ENCODE results near the gene NOP10. TPM values are rescaled to one million over a fixed set of nuclear protein-coding genes. Genes with fewer than 3 reads are reported as not detected.
"Not testable (repeated sequence)": the region's sequence is repeated elsewhere in the genome, so short reads cannot be mapped to it uniquely, and the experiment has no call there.

Gene NOP10
- total RNA-seq (2014; rRNA removed; shearing (Covaris generic)), result 241 and 246 TPM in 2 replicates

DNA sequence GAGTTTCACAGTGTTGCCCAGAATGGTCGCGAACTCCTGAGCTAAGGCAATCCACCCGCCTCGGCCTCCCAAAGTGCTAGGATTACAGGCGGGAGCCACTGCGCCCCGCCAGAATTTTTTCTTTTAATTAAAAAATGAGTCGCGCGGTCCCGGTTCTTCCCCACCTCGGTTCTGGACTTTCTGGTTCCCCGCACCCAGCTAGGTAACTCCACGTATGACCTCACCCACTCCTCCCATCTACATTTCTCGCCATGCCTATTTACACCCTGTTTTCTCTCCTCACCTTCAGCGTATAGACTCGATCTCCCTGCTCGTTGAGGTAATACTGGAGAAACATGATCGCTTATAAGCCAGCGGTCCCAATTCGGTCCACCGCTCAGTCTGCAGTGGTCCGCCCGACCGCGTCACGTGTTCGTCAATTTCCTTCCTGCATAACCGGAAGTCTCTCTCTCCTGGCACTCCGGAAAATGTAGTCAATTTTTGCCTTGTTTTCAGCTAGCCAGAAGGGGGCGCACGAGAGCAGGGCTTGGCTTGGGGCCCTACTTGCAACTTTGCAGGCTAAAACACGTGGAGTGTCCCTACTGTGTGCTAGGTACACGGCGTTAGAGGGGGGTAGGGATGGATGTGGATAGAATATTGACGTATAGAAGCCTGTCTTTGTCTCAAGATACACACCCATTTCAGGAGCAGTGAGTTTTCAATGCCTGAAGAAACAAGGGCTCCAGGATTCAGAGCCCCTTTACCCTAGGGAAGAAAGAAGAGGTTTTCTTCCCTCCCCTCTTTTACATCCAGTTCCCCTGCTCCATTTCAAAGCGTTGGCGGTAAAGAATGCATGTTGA lies at the start of gene NOP10, which contains the start of gene NUTM1:
NOP10 (minus strand) TSS at position 400 of the 839 bp plus-strand sequence; CDS start at position 337, 63 bp downstream.
NUTM1 (plus strand) TSS at position 579 of the 839 bp plus-strand sequence. CDS start 382 bp downstream, outside the sequence.
- DNase-seq (ENCODE audit: low read depth), result peak; percentile 92

DNA sequence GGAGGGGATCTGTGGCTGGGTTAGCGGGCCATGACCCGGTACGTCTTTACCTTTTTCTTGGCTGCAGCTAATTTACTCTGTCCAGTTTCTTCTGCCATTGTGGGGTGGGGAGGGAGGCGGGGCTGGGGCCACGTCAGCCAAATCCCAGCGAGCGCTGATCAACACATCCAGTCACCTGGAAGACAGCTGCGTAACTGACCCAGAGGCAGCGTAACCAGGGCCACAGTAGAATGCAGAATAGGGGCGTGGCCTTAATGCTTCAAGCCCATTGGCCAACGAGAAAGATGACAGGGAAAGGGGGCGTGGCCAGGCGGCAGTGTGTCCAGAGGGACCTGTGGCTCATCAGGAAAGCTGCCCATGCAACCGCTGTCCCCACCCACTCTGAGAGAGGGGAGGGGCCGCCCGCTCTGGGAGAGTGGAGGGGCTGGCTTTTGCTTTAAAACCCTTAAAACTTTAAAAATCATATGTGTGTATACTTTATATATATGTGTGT lies 46.7 kb upstream of the NOP10 start:
- DNase-seq (ENCODE audit: low read depth), result not testable (repeated sequence)

DNA sequence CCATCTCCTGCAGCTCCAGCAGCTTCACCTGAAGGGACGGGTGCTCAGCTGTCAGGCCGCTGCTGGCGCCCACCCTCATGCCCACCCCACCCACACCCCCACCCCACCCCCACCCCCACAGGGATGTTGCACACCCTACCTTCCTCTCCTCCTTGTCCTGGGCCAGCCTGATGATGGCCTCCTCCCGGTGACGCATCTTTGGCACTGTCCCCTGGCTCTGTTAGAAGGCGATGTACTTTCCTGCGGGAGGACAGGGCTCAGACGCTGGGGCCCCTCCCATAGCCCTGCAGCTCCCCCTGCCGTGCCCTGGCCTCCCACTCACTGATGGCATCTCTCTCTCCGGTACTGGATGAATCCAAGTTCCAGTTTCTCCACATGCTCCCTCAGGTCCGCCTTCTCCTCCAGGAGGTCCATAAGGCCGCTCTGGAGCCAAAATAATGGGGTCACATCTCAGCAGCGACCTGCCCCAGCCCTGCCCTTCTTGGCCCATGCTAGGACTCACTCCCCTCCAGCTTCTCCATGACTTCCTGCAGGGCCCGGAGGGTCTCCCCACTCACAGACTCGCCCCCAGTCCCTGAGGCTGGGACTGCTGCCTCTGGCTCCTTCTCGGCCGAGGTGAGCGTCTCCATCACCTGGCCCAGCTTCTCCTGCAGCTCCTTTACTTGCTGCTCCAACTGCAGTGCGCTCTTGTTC lies 39.0 kb upstream of the NOP10 start:
- not testable (repeated sequence) for DNase-seq (ENCODE audit: low read depth)

DNA sequence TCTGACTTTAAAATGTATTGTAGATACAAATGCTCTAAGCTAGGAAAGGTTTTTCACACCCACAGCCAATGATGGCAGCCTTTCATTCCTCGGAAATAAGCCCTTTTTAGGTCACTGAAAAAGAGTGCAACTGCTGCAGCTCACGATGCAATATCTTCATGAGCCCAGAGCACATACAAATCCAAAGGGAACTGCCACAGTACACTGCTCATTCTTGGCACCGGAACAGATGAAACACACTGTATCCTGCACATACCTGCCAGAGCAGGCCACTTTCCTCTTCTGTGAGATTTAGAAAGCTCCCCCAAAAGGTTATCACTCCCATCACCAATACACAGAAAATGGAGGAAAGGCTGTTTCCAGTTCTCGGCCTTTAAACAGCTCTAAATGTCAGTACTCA lies 37.6 kb upstream of the NOP10 start:
- DNase-seq (ENCODE audit: low read depth), result not testable (repeated sequence)

DNA sequence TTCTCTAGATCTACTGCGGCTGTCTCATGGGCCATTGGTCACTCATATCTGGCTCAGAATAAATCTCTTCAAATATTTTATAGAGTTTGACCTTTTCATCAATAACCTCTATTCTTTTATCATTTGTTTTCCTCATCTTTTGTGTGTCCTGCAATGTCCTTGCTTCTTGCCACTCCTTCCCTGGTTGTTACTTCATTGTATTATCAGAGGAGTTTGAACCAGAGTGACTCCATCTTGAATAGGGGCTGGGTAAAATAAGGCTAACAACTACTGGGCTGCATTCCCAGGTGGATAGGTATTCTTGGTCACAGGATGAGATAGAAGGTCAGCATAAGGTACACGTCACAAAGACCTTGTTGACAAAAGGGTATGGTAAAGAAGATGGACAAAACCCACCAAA lies 33.9 kb upstream of the NOP10 start:
- no peak for DNase-seq (ENCODE audit: low read depth)

DNA sequence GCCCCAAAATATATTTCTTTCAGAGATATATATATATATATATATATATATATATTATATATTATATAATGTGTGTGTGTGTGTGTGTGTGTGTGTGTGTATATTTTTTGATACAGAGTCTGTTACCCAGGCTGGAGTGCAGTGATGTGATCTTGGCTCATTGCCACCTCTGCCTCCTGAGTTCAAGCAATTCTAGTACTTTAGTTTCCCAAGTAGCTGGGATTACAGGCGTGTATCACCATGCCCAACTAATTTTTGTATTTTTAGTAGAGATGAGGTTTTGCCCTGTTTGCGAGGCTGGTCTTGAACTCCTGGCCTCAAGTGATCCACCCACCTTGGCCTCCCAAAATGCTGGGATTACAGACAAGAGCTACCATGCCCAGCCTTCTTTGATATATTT lies 32.6 kb upstream of the NOP10 start:
- DNase-seq (ENCODE audit: low read depth), result not testable (repeated sequence)

DNA sequence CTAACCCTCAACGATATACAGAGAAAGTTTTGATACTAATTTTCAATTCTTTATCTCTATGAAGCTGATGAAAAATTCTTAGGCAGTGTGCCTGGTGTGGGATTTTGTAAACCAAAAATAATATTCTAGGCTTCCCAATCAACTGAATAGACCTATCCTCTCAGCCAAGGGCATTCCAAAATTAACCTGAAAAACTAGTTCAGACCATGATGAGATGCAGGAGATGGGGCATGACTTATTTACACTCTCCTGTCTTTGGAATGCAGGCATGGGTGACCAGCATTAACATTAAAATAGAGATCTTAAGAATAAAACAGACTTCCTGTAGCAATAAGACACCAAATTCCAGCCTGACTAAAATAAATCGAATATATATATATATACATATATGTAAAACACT lies 31.9 kb upstream of the NOP10 start:
- no peak for DNase-seq (ENCODE audit: low read depth)

DNA sequence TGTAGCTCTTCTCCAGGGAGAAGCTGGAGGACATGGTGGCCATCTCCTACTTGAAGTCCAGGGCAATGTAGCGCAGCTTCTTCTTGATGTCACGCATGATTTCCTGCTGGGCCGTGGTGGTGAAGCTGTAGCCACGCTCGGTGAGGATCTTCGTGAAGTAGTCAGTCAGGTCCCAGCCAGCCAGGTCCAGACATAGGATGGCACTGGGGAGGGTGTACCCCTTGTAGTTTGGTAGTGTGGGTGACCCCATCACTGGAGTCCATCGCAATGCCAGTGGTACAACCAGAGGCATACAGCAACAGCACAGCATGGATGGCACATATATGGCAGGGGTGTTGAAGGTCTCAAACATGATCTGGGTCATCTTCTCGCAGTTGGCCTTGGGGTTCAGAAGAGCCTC lies 31.0 kb upstream of the NOP10 start:
- no peak for DNase-seq (ENCODE audit: low read depth)

DNA sequence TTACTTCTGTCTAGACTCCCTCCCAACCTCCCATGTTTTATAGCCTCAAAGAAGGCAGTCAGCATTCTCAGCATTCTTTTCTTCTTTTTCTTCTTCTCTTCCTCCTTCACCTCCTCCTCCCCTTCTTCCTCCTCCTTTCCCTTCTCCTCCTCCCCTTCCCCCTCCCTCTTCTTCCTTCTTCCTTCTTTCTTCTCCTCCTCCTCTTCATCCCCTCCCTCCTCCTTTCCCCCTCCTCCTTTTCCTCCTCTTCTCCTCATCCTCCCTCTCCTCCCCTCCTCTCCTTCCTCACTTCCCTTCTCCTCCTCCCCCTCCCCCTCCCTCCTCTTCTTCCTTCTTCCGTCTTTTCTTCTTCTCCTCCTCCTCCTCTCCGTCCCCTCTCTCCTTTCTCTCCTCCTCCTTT lies 27.7 kb upstream of the NOP10 start:
- DNase-seq (ENCODE audit: low read depth), result no peak

DNA sequence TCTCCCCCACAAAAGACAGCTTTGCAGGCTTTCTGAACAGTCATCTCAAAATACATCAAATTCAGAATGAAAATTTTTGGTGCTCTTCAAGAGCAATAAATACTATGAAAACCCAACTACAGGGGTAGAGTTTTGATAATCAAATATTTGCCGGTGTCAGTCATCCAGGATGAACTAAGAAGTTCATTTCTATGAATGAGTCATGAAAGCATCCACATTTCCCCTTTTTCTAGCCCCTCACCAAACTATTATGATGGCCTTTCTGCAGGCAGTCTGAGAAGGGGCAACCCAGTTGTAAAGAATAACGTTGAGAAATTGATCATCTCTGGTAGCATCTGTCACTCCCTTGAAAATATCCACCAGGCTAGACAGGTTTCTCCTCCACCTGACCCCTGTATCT lies 27.2 kb upstream of the NOP10 start:
- no peak for DNase-seq (ENCODE audit: low read depth)

DNA sequence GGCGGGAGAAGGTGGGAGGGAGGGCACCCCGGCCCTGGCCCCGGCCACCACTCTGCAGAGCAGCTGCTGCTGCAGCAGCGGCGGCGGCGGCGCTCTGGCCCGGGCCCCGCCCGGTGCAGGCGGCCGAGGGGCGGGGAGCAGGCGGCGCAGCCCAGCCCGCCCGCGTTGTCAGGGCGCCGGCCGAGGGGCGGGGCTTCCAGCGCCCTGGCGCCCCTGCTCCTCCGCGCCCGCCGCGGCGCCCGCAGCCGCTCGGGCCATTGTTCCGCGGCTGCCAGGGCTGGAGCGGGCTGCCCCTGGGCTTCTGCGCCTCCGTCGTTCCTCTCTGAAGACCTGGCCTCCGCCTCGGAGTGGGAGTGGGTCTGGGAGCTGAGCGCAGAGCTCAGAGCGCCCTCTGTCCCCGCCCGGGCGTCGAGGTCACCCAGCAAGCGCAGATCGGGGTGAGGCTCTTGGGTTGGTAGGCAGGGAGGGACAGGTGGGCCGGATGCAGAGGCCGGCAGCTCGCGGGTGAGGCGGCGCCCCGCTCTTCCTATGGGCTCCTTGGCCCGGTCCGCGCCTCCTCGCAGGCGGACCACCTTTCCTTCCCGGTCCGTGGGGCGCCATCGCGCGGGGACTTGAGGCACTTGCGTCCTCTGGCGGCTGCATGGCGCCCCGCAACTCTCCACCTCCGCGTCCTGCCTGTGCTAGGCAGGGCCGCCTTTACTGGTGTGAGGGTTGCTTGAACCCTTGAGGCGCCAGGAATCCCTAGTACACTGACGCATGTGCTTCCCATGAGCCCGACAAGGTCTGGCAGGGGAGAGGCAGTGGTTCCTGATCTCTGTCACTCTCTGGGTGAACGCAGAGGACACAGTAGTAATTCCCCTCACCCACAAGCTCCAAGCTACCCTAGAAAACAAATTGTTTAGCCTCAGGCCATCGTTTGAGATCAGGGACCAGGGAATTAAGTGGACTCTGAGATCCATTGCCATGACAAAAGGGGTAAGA lies 24.5 kb upstream of the NOP10 start, which contains the start of gene LPCAT4:
LPCAT4 (minus strand) TSS at position 96 of the 981 bp plus-strand sequence. CDS start 96 bp downstream, outside the sequence.
- DNase-seq (ENCODE audit: low read depth), result peak; percentile 92

DNA sequence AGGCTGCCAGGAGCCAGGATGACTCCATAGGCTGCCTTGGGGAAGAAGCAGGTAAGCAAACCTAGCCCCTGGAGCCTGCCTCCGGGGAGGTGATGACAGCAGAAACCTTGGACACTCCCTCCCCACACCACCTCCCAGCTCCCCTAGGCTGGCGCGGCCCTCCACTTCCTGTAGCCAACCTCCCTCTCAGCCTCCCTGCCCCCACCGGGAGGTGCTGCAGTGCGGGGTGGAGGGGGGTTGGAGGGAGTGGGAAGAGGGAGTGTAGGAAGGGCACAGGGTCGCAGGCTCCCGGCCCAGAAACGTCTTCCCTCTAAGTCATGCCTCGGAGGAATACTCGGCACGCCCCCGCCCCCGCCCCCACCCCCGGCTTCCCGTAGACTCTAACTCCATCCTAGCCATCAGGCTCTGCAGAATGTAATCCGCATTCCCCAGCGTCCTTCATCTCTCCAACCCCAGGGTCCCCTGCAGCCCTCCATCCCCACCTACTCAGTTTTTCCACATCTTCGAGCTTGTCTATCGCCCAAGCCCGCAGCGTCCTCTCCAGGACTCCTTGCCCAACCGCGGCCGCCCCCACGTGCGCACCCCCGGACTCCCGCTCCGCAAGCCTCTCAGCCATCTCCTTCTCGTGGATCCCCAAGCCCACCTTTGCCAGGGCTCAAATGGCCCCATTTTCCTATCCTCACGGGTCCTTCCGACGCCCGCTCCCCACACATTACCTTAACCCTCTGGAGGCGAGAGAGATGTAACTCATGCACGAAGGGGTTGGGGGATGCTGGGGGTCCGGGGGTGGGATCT lies 23.5 kb upstream of the NOP10 start:
- peak; percentile 82 for DNase-seq (ENCODE audit: low read depth)

DNA sequence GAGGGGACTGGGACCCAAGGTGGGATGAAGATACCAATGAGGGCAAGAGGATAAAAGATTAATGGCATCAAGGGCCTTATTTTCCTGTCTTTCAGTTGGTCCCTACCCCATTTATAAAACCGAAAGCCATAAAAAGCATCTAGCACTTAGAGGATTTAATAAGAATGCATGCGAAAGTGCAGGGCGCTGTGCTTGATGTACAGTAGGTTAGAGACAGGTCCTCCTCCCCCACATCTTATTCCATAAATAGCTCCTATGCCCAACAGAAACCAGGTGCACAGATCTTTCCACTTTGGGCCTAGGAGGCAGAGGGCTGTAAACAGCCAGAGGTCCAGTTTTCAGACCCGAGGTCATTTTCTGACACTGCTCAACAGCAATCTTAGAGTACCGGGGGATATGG lies 22.9 kb upstream of the NOP10 start:
- no peak for DNase-seq (ENCODE audit: low read depth)

DNA sequence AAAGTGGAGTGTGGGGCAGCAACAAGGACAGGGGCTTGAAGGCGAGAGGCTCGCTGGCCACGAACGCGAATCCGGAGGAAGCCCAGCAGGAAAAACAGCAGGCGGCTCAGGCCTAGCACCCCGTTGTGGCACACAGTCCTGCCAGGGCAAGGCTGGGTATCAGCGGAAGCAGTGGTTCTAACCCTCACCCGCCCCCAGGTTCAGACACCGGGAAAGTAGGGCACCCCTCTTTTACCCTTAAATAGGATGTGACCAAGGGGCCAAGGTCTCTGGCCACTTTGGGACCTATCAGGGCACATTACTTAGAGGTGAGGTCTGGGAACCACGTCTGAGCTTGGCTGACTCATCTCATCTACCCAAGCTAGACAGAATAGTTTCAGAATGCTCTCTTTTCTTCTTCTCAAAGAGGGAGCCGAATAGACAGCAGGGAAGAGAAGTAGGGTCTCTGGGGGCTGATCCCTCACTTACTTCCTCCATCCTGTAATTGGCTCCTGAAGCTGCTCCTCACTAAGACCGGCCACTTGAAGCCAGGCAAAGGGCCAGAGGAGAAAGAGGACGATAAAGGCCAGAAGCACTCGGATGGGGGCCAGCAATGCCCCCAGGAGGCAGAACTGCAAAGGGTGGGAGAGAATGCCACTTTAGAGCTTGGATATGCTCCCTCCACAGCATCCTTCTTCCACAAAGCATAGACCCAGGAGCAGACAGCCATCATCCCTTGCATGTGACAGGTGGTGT lies 22.3 kb upstream of the NOP10 start:
- DNase-seq (ENCODE audit: low read depth), result no peak

DNA sequence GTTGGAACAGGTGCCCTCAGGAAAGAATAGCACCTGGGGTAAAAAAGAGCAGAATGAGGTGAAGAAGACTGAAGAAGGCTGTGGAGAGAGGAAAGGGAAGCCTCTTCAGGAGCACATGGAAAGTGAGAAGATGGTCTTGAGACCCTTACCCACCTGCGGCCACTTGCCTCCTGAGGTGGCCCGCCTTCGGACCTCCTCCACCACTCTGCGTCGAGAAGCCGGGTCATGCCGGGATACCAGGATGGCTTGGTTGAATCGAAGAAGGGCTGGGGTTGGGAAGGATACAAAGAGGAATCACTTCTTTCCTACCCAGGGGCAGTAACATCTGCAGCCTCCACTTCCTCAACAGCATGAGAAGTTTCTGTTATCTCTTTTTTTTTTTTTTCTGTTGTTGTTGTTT lies 21.1 kb upstream of the NOP10 start:
- DNase-seq (ENCODE audit: low read depth), result no peak

DNA sequence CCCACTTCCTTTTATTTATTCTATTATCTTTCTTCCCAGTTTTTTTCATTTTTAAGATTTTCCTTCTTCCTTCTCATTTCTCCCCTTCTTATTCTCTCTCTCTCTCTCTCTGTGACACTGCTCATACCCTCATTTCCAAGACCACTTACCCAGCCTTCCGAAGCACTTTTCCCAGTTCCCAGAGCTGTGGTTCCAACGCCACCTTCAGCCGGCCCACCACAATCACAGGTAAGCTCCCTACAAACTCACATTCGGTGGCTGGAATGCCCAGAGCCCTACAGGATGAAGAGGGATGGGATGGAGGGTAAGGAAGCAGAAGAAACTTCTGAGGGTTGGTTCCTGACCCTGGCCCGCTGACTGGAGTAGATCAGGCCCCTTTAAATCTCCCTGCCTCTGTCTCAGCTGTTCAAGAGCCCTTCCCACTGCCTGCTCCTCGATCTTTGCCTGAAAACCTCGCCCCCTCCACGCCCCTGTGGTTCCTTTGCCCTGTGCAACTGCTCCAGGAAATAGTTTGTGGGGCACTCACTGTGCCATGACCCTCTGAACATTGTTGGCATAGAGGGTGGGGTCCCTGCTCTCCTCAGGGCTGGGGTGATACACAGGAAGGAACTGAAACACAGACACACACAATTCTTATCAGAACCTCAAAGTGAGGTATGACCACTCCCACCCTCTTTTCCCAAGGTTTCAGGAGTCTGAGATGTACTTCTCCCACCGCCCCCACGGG lies 19.3 kb upstream of the NOP10 start:
- DNase-seq (ENCODE audit: low read depth), result no peak

DNA sequence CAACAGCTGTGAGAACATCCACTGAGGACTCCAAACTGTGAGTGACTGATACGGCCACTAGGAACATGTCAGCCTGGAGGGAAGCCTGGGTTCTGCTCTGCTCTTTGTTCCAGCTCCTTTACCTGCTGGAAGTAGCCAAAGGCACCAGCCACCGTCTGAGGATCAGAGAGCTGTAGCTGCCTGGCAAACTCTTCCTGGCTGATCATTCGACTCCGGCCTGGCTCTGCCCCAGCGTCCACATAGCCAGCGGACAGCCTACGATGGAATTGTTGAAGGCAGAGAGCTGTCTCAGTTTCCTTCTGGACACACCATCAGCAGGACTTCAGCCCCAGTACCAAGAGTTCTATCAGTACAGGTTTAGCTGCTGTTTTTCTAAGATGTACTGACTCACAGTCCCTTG lies 18.3 kb upstream of the NOP10 start:
- no peak for DNase-seq (ENCODE audit: low read depth)

DNA sequence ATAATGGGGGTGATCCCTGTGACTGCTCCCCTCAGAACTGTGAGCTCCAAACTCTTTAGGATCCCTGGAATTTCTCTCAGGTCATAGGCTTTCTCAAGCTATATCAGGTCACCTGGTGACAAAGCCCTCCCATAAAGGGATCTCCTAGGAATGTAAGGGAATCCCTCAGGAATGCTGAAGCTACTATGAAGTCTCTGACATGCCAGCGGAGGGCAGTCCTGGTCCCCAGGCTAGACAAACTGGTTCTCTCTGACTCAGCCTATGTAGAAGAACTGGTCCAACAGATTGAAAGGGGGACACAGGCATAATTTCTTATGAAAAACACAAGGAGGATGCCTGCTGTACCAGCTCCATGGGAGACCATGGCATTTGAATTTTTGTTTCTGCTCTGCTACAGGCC lies 17.4 kb upstream of the NOP10 start:
- DNase-seq (ENCODE audit: low read depth), result no peak

DNA sequence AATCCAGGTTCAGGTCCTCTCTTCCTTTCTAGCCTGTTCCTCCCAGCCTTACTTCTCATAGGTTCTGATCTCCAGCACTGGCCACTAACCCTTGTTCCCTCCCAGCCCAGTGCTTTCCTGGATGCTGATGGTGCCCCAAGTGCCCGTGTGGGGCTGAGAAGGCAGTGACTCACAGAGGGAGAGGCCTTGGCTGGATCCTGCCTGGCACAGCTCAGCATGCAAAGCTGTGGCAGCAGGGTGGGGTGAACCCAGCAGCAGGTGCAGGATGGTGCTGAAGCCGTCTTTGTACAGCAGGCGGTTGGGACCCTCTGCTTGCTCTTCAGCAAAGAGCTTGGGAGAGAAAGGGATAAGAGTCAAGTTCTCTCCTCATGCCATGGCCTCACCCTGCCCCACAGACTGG lies 16.5 kb upstream of the NOP10 start:
- DNase-seq (ENCODE audit: low read depth), result no peak

All from Daoy (cell line).